Loucy (cell line): ENCODE measurements around the gene TPM1.

Experiments
- H2AFZ ChIP-seq: fragments of 200-600 bp; sonication (generic); 2 replicates; pipeline ENCODE4 v1.6.0; 2016; ENCODE audit warnings: antibody characterized with exemption, mild to moderate bottlenecking, low read length, moderate library complexity
- H3F3A ChIP-seq: fragments of 200-600 bp; 2 replicates; pipeline ENCODE4 v1.6.0; 2016; ENCODE audit warnings: antibody characterized with exemption, low read depth, mild to moderate bottlenecking
- H3K27me3 ChIP-seq: fragments of 200-600 bp; sonication (generic); 2 replicates; pipeline ENCODE4 v1.6.1; 2014; ENCODE audit warnings: low read length, mild to moderate bottlenecking; ENCODE audit not compliant: insufficient read depth, poor library complexity, severe bottlenecking
- H3K36me3 ChIP-seq: fragments of 200-600 bp; sonication (generic); 2 replicates; pipeline ENCODE4 v1.6.1; 2016; ENCODE audit warnings: low read length; ENCODE audit not compliant: insufficient read depth
- H3K4me1 ChIP-seq: fragments of 200-600 bp; sonication (generic); 2 replicates; pipeline ENCODE4 v1.5.1; 2014; ENCODE audit warnings: low read length, mild to moderate bottlenecking; ENCODE audit not compliant: insufficient read depth, poor library complexity, severe bottlenecking
- H3K4me2 ChIP-seq: fragments of 200-600 bp; sonication (generic); 2 replicates; pipeline ENCODE4 v1.6.0; 2014; ENCODE audit warnings: antibody characterized with exemption, low read length, low read depth, mild to moderate bottlenecking; ENCODE audit not compliant: poor library complexity, severe bottlenecking
- H3K4me3 ChIP-seq: fragments of 200-600 bp; sonication (generic); 2 replicates; pipeline ENCODE4 v1.5.1; 2014; ENCODE audit warnings: low read length, mild to moderate bottlenecking, mixed read lengths; ENCODE audit not compliant: poor library complexity, severe bottlenecking
- H3K79me2 ChIP-seq: fragments of 200-600 bp; sonication (generic); 2 replicates; pipeline ENCODE4 v1.6.1; 2014; ENCODE audit warnings: low read length; ENCODE audit not compliant: insufficient read depth
- H3K9ac ChIP-seq: fragments of 200-600 bp; sonication (generic); 2 replicates; pipeline ENCODE4 v1.6.0; 2014; ENCODE audit warnings: mild to moderate bottlenecking, low read depth, low read length, moderate library complexity; ENCODE audit not compliant: poor library complexity, severe bottlenecking
- H3K9me2 ChIP-seq: fragments of 200-600 bp; sonication (generic); replicated peaks from 2 replicates; pipeline ENCODE4 v1.6.1; 2016; ENCODE audit warnings: low read depth, low read length, mixed read lengths
- H3K9me3 ChIP-seq: fragments of 200-600 bp; sonication (generic); 2 replicates; pipeline ENCODE4 v1.6.1; 2014; ENCODE audit warnings: mild to moderate bottlenecking, antibody characterized with exemption, low read length, low read depth; ENCODE audit not compliant: insufficient read depth
- H4K20me1 ChIP-seq: fragments of 200-600 bp; sonication (generic); 2 replicates; pipeline ENCODE4 v1.6.0; 2014; ENCODE audit warnings: antibody characterized with exemption, low read length, mild to moderate bottlenecking; ENCODE audit not compliant: insufficient read depth, poor library complexity, severe bottlenecking
- EZH2phosphoT487 ChIP-seq: fragments of 200-600 bp; IDR thresholded peaks from 2 replicates; pipeline ENCODE4 v1.6.1; 2018; ENCODE audit warnings: antibody characterized with exemption, mild to moderate bottlenecking, moderate library complexity, borderline replicate concordance
- TF ChIP-seq, protein P1 (sequence below): fragments of 200-600 bp; sonication (generic); conservative IDR thresholded peaks from 2 replicates; pipeline ENCODE4 v1.5.1; 2014; ENCODE audit warnings: mild to moderate bottlenecking, antibody characterized with exemption, low read length

Gene TPM1

DNA sequence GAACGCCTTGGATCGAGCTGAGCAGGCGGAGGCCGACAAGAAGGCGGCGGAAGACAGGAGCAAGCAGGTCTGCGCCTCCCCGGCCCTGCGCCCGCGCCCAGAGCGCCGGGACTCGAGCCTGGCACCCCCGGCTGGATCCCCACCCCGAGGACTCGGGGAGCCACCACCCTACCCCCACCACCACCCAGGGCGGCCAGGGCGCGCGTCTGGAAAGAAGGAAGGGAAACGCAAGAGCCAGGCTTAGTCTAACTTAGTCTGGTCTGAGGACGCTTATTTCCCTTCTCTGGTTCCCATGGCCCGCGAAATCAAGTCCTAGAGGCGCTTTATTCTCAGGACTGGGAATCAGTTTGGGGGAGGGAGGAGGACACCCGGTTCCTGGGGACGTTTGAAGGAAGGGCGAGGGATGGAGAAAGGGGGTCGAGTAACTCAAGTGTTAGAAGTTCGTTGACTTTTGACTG is 359 bp downstream of the TPM1 start:
- H3F3A ChIP-seq = no peaks in the 10 kb centered on the region
- H3K4me1 ChIP-seq = peaks cover 9% of the 10 kb centered on the region
- no peaks in the 10 kb centered on the region for H3K36me3 ChIP-seq
- H3K9ac ChIP-seq = no peak overlapping the region
- no peaks in the 10 kb centered on the region for H3K79me2 ChIP-seq
- no peaks in the 10 kb centered on the region for H3K9me2 ChIP-seq
- no peaks in the 10 kb centered on the region for H3K27me3 ChIP-seq
- H3K4me2 ChIP-seq = no peak overlapping the region
- no peaks in the 10 kb centered on the region for H4K20me1 ChIP-seq
- TF ChIP-seq, protein P1, sequence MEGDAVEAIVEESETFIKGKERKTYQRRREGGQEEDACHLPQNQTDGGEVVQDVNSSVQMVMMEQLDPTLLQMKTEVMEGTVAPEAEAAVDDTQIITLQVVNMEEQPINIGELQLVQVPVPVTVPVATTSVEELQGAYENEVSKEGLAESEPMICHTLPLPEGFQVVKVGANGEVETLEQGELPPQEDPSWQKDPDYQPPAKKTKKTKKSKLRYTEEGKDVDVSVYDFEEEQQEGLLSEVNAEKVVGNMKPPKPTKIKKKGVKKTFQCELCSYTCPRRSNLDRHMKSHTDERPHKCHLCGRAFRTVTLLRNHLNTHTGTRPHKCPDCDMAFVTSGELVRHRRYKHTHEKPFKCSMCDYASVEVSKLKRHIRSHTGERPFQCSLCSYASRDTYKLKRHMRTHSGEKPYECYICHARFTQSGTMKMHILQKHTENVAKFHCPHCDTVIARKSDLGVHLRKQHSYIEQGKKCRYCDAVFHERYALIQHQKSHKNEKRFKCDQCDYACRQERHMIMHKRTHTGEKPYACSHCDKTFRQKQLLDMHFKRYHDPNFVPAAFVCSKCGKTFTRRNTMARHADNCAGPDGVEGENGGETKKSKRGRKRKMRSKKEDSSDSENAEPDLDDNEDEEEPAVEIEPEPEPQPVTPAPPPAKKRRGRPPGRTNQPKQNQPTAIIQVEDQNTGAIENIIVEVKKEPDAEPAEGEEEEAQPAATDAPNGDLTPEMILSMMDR = no peak
- TF ChIP-seq EZH2phosphoT487 = no peak
- no peak overlapping the region for H3K4me3 ChIP-seq
- no peak overlapping the region for H2AFZ ChIP-seq
- no peaks in the 10 kb centered on the region for H3K9me3 ChIP-seq

DNA sequence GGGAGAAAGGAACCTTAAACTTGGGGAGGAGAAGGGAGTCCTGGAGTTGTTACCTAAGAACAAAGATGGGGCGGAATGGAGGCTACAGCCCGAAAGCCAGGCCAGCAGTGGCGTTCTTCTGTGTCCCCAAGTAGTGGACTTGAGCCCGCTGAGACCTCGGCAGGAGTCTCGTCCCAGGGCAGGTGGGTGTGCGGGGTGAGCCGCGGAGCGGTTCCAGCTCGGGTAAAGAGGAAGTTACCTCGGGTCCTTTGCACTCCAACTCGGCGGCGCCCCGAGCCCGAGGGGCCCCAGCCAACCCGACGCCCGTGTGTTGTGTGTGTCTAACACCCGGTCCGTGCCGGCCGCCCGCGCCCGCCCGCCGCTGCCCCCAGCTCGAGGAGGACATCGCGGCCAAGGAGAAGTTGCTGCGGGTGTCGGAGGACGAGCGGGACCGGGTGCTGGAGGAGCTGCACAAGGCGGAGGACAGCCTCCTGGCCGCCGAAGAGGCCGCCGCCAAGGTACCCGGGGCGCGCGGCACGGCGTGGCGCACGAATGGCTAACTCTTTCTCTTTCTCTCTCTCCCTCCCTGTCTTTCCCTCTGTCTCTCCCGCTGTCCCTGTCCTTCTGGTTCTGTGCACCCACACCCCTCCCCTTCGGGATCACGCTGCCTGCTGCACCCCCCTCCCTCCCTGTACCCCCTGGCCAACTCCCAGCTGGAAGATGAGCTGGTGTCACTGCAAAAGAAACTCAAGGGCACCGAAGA is 959 bp downstream of the TPM1 start:
- H3K4me1 ChIP-seq = peaks cover 9% of the 10 kb centered on the region

DNA sequence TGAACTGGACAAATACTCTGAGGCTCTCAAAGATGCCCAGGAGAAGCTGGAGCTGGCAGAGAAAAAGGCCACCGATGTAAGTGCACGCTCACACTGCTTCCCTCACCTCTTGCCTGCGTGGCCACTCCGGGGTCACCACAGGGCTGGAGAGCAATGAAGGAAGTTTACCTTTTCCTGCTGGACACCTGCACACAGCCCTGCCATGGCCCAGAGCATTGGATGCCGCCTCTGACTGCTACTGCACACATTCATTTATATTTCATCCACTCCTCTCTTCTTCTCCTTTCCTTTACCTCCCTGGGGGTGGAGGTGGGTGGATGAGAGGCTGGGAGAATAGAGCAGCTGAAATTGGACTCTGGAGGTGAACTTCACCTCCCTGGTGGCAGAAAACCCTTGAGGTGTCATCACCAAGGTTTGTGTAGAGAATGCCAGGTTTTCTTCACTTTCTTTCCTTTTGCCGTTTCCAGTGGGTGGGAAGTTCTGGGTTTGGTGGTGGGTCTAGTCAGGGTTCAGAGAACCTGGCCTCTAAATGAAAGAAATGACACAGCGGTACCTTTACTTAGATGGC is 1.6 kb downstream of the TPM1 start:
- no peaks in the 10 kb centered on the region for H3K9me2 ChIP-seq
- H3K79me2 ChIP-seq = peaks cover 8% of the 10 kb centered on the region
- no peak overlapping the region for H3K9ac ChIP-seq
- no peaks in the 10 kb centered on the region for H4K20me1 ChIP-seq
- no peak overlapping the region for H3K4me2 ChIP-seq
- no peaks in the 10 kb centered on the region for H3K9me3 ChIP-seq
- TF ChIP-seq EZH2phosphoT487 = no peak
- TF ChIP-seq, protein P1 = no peak
- no peaks in the 10 kb centered on the region for H3K27me3 ChIP-seq
- H3K4me1 ChIP-seq = peaks cover 9% of the 10 kb centered on the region
- no peak overlapping the region for H2AFZ ChIP-seq
- no peaks in the 10 kb centered on the region for H3K36me3 ChIP-seq
- H3F3A ChIP-seq = no peaks in the 10 kb centered on the region
- H3K4me3 ChIP-seq = no peak overlapping the region

More for the DNA sequence above, 959 bp downstream of the TPM1 start:
- Histone ChIP-seq H4K20me1 (no peaks in the 10 kb centered on the region), H3K9me2 (no peaks in the 10 kb centered on the region), H3K4me2 (no peak overlapping the region), H3K36me3 (no peaks in the 10 kb centered on the region), H3K9me3 (no peaks in the 10 kb centered on the region), H3K27me3 (no peaks in the 10 kb centered on the region), H3K79me2 (peaks cover 1% of the 10 kb centered on the region; the same call in 1 of the 2 replicates), H2AFZ (no peak overlapping the region), H3F3A (no peaks in the 10 kb centered on the region), H3K4me3 (no peak overlapping the region), H3K9ac (no peak overlapping the region)
- TF ChIP-seq, protein P1 = no peak
- TF ChIP-seq EZH2phosphoT487 = no peak
